ENCODE data around the gene STX12.
A peak's percentile ranks its signal among the peaks of the same experiment; 100 is the strongest.

Gene STX12

GRCh38 chr1:27862004-27862403 lies 89.0 kb downstream of the STX12 start:
- H3K4me3 ChIP-seq (replicated peaks; ENCODE audit: low read depth, low read length) = no peak overlapping the region
- no peak for TF ChIP-seq CTCF (IDR thresholded peaks at IDR 0.05; ENCODE audit: low read length, missing control alignments)
- DNase-seq (ENCODE audit: low read depth) = no peak

GRCh38 chr1:27862671-27863537 lies 89.9 kb downstream of the STX12 start:
- no peak overlapping the region for H3K4me3 ChIP-seq (replicated peaks; ENCODE audit: low read depth, low read length)
- DNase-seq (ENCODE audit: low read depth) = peak; percentile 99

GRCh38 chr1:27863538-27863915 lies 90.5 kb downstream of the STX12 start:
- no peak overlapping the region for H3K4me3 ChIP-seq (replicated peaks; ENCODE audit: low read depth, low read length)
- no peak for DNase-seq (ENCODE audit: low read depth)

More at GRCh38 chr1:27862671-27863537, 89.9 kb downstream of the STX12 start:
- TF ChIP-seq CTCF (IDR thresholded peaks at IDR 0.05; ENCODE audit: low read length, missing control alignments) = no peak

GRCh38 chr1:27864264-27864895 lies 91.4 kb downstream of the STX12 start:
- H3K4me3 ChIP-seq (replicated peaks; ENCODE audit: low read depth, low read length) = no peak overlapping the region
- TF ChIP-seq CTCF (IDR thresholded peaks at IDR 0.05; ENCODE audit: low read length, missing control alignments) = no peak
- DNase-seq (ENCODE audit: low read depth) = no peak

More at GRCh38 chr1:27863538-27863915, 90.5 kb downstream of the STX12 start:
- no peak for TF ChIP-seq CTCF (IDR thresholded peaks at IDR 0.05; ENCODE audit: low read length, missing control alignments)

GRCh38 chr1:27865821-27866220 lies 92.8 kb downstream of the STX12 start:
- no peak for TF ChIP-seq CTCF (IDR thresholded peaks at IDR 0.05; ENCODE audit: low read length, missing control alignments)
- H3K4me3 ChIP-seq (replicated peaks; ENCODE audit: low read depth, low read length) = no peak overlapping the region

GRCh38 chr1:27868556-27868931 lies 95.5 kb downstream of the STX12 start:
- TF ChIP-seq CTCF (IDR thresholded peaks at IDR 0.05; ENCODE audit: low read length, missing control alignments) = no peak
- DNase-seq (ENCODE audit: low read depth) = no peak
- no peak overlapping the region for H3K4me3 ChIP-seq (replicated peaks; ENCODE audit: low read depth, low read length)

More at GRCh38 chr1:27865821-27866220, 92.8 kb downstream of the STX12 start:
- no peak for DNase-seq (ENCODE audit: low read depth)
